ENCODE results near the gene STRIP2. TPM values are rescaled to one million over a fixed set of nuclear protein-coding genes. Genes with fewer than 3 reads are reported as not detected.

The STRIP2 gene
- total RNA-seq, 1 donor from 2014 or later: 9.1 TPM

- TF ChIP-seq CTCF (IDR thresholded peaks at IDR 0.05; ENCODE audit: unreplicated experiment): no peak
- H3K27ac Mint-ChIP-seq (ENCODE audit: unreplicated experiment): no peak overlapping the region
- H3K27me3 Mint-ChIP-seq (ENCODE audit: unreplicated experiment): no peaks in the 10 kb centered on the region
- no peaks in the 10 kb centered on the region for H3K36me3 Mint-ChIP-seq (ENCODE audit: low read depth, unreplicated experiment)
- H3K9me3 Mint-ChIP-seq (ENCODE audit: unreplicated experiment): no peaks in the 10 kb centered on the region
- no peak overlapping the region for H3K4me3 Mint-ChIP-seq (ENCODE audit: unreplicated experiment)
- DNase-seq (ENCODE audit: low spot score): no peak
- H3K4me1 Mint-ChIP-seq (ENCODE audit: unreplicated experiment): no peaks in the 10 kb centered on the region
Measured at GRCh38 chr7:129387537-129387936, 46.7 kb upstream of the STRIP2 start.

GRCh38 chr7:129388333-129389098 is 45.7 kb upstream of the STRIP2 start:
- H3K27me3 Mint-ChIP-seq (ENCODE audit: unreplicated experiment): no peaks in the 10 kb centered on the region
- no peaks in the 10 kb centered on the region for H3K9me3 Mint-ChIP-seq (ENCODE audit: unreplicated experiment)
- TF ChIP-seq CTCF (IDR thresholded peaks at IDR 0.05; ENCODE audit: unreplicated experiment): no peak
- no peak overlapping the region for H3K4me3 Mint-ChIP-seq (ENCODE audit: unreplicated experiment)
- H3K27ac Mint-ChIP-seq (ENCODE audit: unreplicated experiment): no peak overlapping the region
- H3K36me3 Mint-ChIP-seq (ENCODE audit: low read depth, unreplicated experiment): no peaks in the 10 kb centered on the region
- no peaks in the 10 kb centered on the region for H3K4me1 Mint-ChIP-seq (ENCODE audit: unreplicated experiment)
- no peak for DNase-seq (ENCODE audit: low spot score)

- no peak overlapping the region for H3K27ac Mint-ChIP-seq (ENCODE audit: unreplicated experiment)
- no peaks in the 10 kb centered on the region for H3K27me3 Mint-ChIP-seq (ENCODE audit: unreplicated experiment)
- no peak for DNase-seq (ENCODE audit: low spot score)
- H3K9me3 Mint-ChIP-seq (ENCODE audit: unreplicated experiment): no peaks in the 10 kb centered on the region
- no peak for TF ChIP-seq CTCF (IDR thresholded peaks at IDR 0.05; ENCODE audit: unreplicated experiment)
- H3K4me1 Mint-ChIP-seq (ENCODE audit: unreplicated experiment): no peaks in the 10 kb centered on the region
- H3K4me3 Mint-ChIP-seq (ENCODE audit: unreplicated experiment): no peak overlapping the region
- no peaks in the 10 kb centered on the region for H3K36me3 Mint-ChIP-seq (ENCODE audit: low read depth, unreplicated experiment)
Measured at GRCh38 chr7:129389829-129390228, 44.4 kb upstream of the STRIP2 start.

- no peaks in the 10 kb centered on the region for H3K9me3 Mint-ChIP-seq (ENCODE audit: unreplicated experiment)
- DNase-seq (ENCODE audit: low spot score): no peak
- H3K36me3 Mint-ChIP-seq (ENCODE audit: low read depth, unreplicated experiment): no peaks in the 10 kb centered on the region
- no peak overlapping the region for H3K4me3 Mint-ChIP-seq (ENCODE audit: unreplicated experiment)
- no peaks in the 10 kb centered on the region for H3K4me1 Mint-ChIP-seq (ENCODE audit: unreplicated experiment)
- TF ChIP-seq CTCF (IDR thresholded peaks at IDR 0.05; ENCODE audit: unreplicated experiment): no peak
- H3K27ac Mint-ChIP-seq (ENCODE audit: unreplicated experiment): no peak overlapping the region
- peaks cover 3% of the 10 kb centered on the region for H3K27me3 Mint-ChIP-seq (ENCODE audit: unreplicated experiment)
Measured at GRCh38 chr7:129390314-129390713, 43.9 kb upstream of the STRIP2 start.

GRCh38 chr7:129391546-129392171 is 42.6 kb upstream of the STRIP2 start:
- no peaks in the 10 kb centered on the region for H3K4me1 Mint-ChIP-seq (ENCODE audit: unreplicated experiment)
- peaks cover 3% of the 10 kb centered on the region for H3K27me3 Mint-ChIP-seq (ENCODE audit: unreplicated experiment)
- DNase-seq (ENCODE audit: low spot score): no peak
- H3K4me3 Mint-ChIP-seq (ENCODE audit: unreplicated experiment): no peak overlapping the region
- H3K36me3 Mint-ChIP-seq (ENCODE audit: low read depth, unreplicated experiment): no peaks in the 10 kb centered on the region
- TF ChIP-seq CTCF (IDR thresholded peaks at IDR 0.05; ENCODE audit: unreplicated experiment): no peak
- no peaks in the 10 kb centered on the region for H3K9me3 Mint-ChIP-seq (ENCODE audit: unreplicated experiment)
- H3K27ac Mint-ChIP-seq (ENCODE audit: unreplicated experiment): no peak overlapping the region
